Neural cell (in vitro differentiated cells): ENCODE results near the gene COL4A5. TPM values are rescaled to one million over a fixed set of nuclear protein-coding genes. Genes with fewer than 3 reads are reported as not detected.

ENCODE experiments used
- H2AFZ ChIP-seq: fragments of 200-600, 300-800 bp; sonication (generic), shearing (Covaris generic); 2 replicates; pipeline ENCODE4 v1.6.0; 2014; ENCODE audit warnings: low read depth, mild to moderate bottlenecking, antibody characterized with exemption, low read length, moderate library complexity
- H3F3A ChIP-seq: fragments of 200-600 bp; shearing (Covaris generic); 2 replicates; pipeline ENCODE4 v1.6.1; 2016; ENCODE audit warnings: mild to moderate bottlenecking, moderate library complexity, mixed read lengths, antibody characterized with exemption, low read length; ENCODE audit not compliant: insufficient read depth, poor library complexity, severe bottlenecking
- H3K27ac ChIP-seq: fragments of 200-600, 300-800 bp; sonication (generic), shearing (Covaris generic); 2 replicates; pipeline ENCODE4 v1.5.1; 2014; ENCODE audit warnings: mild to moderate bottlenecking, low read length, moderate library complexity
- H3K27me3 ChIP-seq: fragments of 300-800, 200-600 bp; sonication (generic), shearing (Covaris generic); 2 replicates; pipeline ENCODE4 v1.6.0; 2014; ENCODE audit warnings: mild to moderate bottlenecking, low read depth, low read length, moderate library complexity; ENCODE audit not compliant: insufficient read depth
- H3K36me3 ChIP-seq: fragments of 300-800, 200-600 bp; sonication (generic), shearing (Covaris generic); 2 replicates; pipeline ENCODE4 v1.5.1; 2014; ENCODE audit warnings: mild to moderate bottlenecking, antibody characterized with exemption, low read length, moderate library complexity; ENCODE audit not compliant: insufficient read depth
- H3K4me2 ChIP-seq: fragments of 300-800, 200-600 bp; sonication (generic), shearing (Covaris generic); 2 replicates; pipeline ENCODE4 v1.6.0; 2014; ENCODE audit warnings: mild to moderate bottlenecking, low read length
- H3K4me3 ChIP-seq: fragments of 300-800, 200-600 bp; sonication (generic), shearing (Covaris generic); 2 replicates; pipeline ENCODE4 v1.5.1; 2014; ENCODE audit warnings: mild to moderate bottlenecking, low read length, moderate library complexity
- H3K79me2 ChIP-seq: fragments of 200-600 bp; shearing (Covaris generic); replicated peaks from 2 replicates; pipeline ENCODE4 v1.6.0; 2014; ENCODE audit warnings: mild to moderate bottlenecking, low read length, moderate library complexity; ENCODE audit not compliant: insufficient read depth
- H3K9ac ChIP-seq: fragments of 300-800, 200-600 bp; sonication (generic), shearing (Covaris generic); 2 replicates; pipeline ENCODE4 v1.6.1; 2016; ENCODE audit warnings: mild to moderate bottlenecking, low read length, mixed read lengths
- H3K9me2 ChIP-seq: fragments of 200-600 bp; shearing (Covaris generic); 2 replicates; pipeline ENCODE4 v1.6.1; 2016; ENCODE audit warnings: mild to moderate bottlenecking, low read length, mixed read lengths; ENCODE audit not compliant: insufficient read depth
- H3K9me3 ChIP-seq: fragments of 200-600, 300-800 bp; sonication (generic), shearing (Covaris generic); 2 replicates; pipeline ENCODE4 v1.6.1; 2016; ENCODE audit warnings: mild to moderate bottlenecking, mixed run types, low read length, moderate library complexity, mixed read lengths
- H4K20me1 ChIP-seq: fragments of 200-600 bp; shearing (Covaris generic); 2 replicates; pipeline ENCODE4 v1.6.1; 2016; ENCODE audit warnings: mild to moderate bottlenecking, mixed run types; ENCODE audit not compliant: insufficient read depth
- CTCF ChIP-seq: fragments of 450-650 bp; IDR thresholded peaks from 2 replicates; pipeline ENCODE4 v1.5.1; 2014; ENCODE audit warnings: antibody characterized with exemption, mild to moderate bottlenecking, moderate library complexity; ENCODE audit not compliant: poor library complexity, severe bottlenecking
- EP300 ChIP-seq: fragments of 450-650 bp; conservative IDR thresholded peaks from 2 replicates; pipeline ENCODE4 v1.6.1; 2014; ENCODE audit warnings: antibody characterized with exemption, mild to moderate bottlenecking, moderate library complexity; ENCODE audit not compliant: poor library complexity, severe bottlenecking
- EZH2 ChIP-seq: fragments of 200-600, 300-800 bp; shearing (Covaris generic), sonication (generic); IDR thresholded peaks from 2 replicates; pipeline ENCODE4 v1.6.1; 2014; ENCODE audit warnings: antibody characterized with exemption, low read length, borderline replicate concordance, mild to moderate bottlenecking; ENCODE audit not compliant: insufficient read depth, poor library complexity, severe bottlenecking
- MXI1 ChIP-seq: fragments of 450-650 bp; conservative IDR thresholded peaks from 2 replicates; pipeline ENCODE4 v1.6.1; 2014; ENCODE audit warnings: antibody characterized with exemption, mild to moderate bottlenecking; ENCODE audit not compliant: poor library complexity, severe bottlenecking
- POLR2AphosphoS5 ChIP-seq: IDR thresholded peaks from 2 replicates; pipeline ENCODE4 v1.6.1; 2012
- RAD21 ChIP-seq: fragments of 450-650 bp; conservative IDR thresholded peaks from 2 replicates; pipeline ENCODE4 v1.6.1; 2014; ENCODE audit warnings: antibody characterized with exemption, mild to moderate bottlenecking, moderate library complexity
- REST ChIP-seq: IDR thresholded peaks from 2 replicates; pipeline ENCODE4 v1.6.1; 2012; ENCODE audit warnings: borderline replicate concordance
- SMC3 ChIP-seq: fragments of 450-650 bp; conservative IDR thresholded peaks from 2 replicates; pipeline ENCODE4 v1.6.1; 2014; ENCODE audit warnings: antibody characterized with exemption, mild to moderate bottlenecking, moderate library complexity; ENCODE audit not compliant: poor library complexity
- TAF1 ChIP-seq: IDR thresholded peaks from 2 replicates; pipeline ENCODE4 v1.6.1; 2012; ENCODE audit warnings: low read depth
- polyA plus RNA-seq: library from polyadenylated mRNA; depleted of rRNA; stranded (reverse); fragments of >200 nt; gene quantifications from 2 replicates; pipeline ENCODE4 v1.2.3, GENCODE V29; 2014

Gene COL4A5
- polyA plus RNA-seq, 1 donor from 2014 or later, result 3.9 TPM

DNA sequence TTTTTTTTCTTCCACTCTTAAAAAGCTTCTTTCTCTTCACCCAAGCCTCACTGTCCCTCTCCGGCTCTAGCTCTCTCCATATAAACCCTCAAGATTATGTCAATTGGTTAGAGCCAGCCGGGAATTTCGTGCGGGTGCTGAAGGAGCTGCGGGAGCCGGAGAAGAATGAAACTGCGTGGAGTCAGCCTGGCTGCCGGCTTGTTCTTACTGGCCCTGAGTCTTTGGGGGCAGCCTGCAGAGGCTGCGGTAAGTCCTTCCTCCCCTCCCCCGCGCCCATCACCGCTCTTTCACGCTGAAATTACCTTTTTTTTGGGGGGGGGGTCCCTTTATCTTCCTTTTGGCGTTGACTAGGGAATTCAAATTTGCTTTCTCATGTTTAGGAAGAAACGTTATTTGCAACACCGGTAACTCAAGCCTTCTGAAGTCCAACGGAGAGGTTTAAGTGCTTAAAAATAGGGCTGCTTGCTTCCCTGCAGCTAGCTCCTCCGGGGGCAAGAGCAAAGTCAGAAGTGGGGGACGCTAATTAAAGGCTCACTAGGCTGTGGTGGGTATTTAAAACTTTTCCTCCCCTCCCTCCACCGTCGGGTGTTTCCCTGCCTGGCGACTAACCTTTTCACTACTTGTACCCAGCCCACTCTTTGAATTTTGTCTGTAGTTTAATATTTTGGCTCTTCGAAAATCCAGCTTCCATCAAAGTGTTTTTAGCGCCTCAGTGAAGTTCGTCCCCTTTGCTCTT, 491 bp downstream of the COL4A5 start:
- TF ChIP-seq RAD21, result no peak
- no peak for TF ChIP-seq SMC3
- TF ChIP-seq TAF1, result no peak
- TF ChIP-seq POLR2AphosphoS5, result no peak
- TF ChIP-seq REST, result no peak
- no peak for TF ChIP-seq EP300
- TF ChIP-seq EZH2, result no peak
- TF ChIP-seq CTCF, result no peak
- TF ChIP-seq MXI1, result no peak
- Histone ChIP-seq H3F3A (no peaks in the 10 kb centered on the region), H3K9me2 (no peaks in the 10 kb centered on the region), H3K9me3 (no peaks in the 10 kb centered on the region), H3K27me3 (no peaks in the 10 kb centered on the region), H3K27ac (no peak overlapping the region), H3K4me2 (no peak overlapping the region), H3K36me3 (no peaks in the 10 kb centered on the region), H4K20me1 (no peaks in the 10 kb centered on the region), H3K9ac (no peak overlapping the region), H3K79me2 (peaks cover 39% of the 10 kb centered on the region), H3K4me3 (peak overlapping the region; percentile 65), H2AFZ (no peak overlapping the region)

- Histone ChIP-seq H3K4me2 (no peak overlapping the region), H4K20me1 (no peaks in the 10 kb centered on the region), H3K27ac (no peak overlapping the region), H3K9ac (no peak overlapping the region), H2AFZ (no peak overlapping the region), H3K36me3 (no peaks in the 10 kb centered on the region), H3K9me3 (no peaks in the 10 kb centered on the region), H3K79me2 (peaks cover 46% of the 10 kb centered on the region), H3K4me3 (no peak overlapping the region), H3K27me3 (no peaks in the 10 kb centered on the region), H3K9me2 (no peaks in the 10 kb centered on the region), H3F3A (no peaks in the 10 kb centered on the region)
- no peak for TF ChIP-seq RAD21
- TF ChIP-seq CTCF, result no peak
- no peak for TF ChIP-seq SMC3
- TF ChIP-seq EZH2, result no peak
- TF ChIP-seq EP300, result no peak
- TF ChIP-seq REST, result no peak
- TF ChIP-seq MXI1, result no peak
- no peak for TF ChIP-seq TAF1
These were observed 3.3 kb downstream of the COL4A5 start for GRCh38 chrX:108442901-108443464.
